GM12878 (cell line): Measurements from ENCODE around the gene INTS6. TPM values are rescaled to one million over a fixed set of nuclear protein-coding genes. Genes with fewer than 3 reads are reported as not detected.

ENCODE experiments used
- BHLHE40 ChIP-seq, 2 experiments: fragments of 450-650 bp in 1 of 2; IDR thresholded peaks; 2 replicates each; pipeline ENCODE4 v1.6.1; 2011 to 2017; ENCODE audit warnings: low read depth in 2 of 2, borderline replicate concordance in 1 of 2, improper control_type of control experiment in 1 of 2, low read length in 1 of 2, mild to moderate bottlenecking in 1 of 2
- BRCA1 ChIP-seq: IDR thresholded peaks from 2 replicates; pipeline ENCODE4 v1.6.1; 2011; ENCODE audit warnings: low read depth, low read length, improper control_type of control experiment
- CHD1 ChIP-seq: IDR thresholded peaks from 2 replicates; pipeline ENCODE4 v1.6.1; 2012; ENCODE audit warnings: low read depth, low read length, improper control_type of control experiment
- CHD2 ChIP-seq: IDR thresholded peaks from 2 replicates; pipeline ENCODE4 v1.6.1; 2011; ENCODE audit warnings: low read depth, low read length, improper control_type of control experiment, borderline replicate concordance
- E2F4 ChIP-seq: IDR thresholded peaks from 2 replicates; pipeline ENCODE4 v1.6.1; 2012; ENCODE audit warnings: low read depth, low read length, improper control_type of control experiment
- EGR1 ChIP-seq, 2 experiments: IDR thresholded peaks; 1 replicate in 1 of 2; 2 replicates in 1 of 2; pipeline ENCODE4 v1.6.1; 2011 to 2012; ENCODE audit warnings: low read depth in 2 of 2, low read length in 2 of 2, borderline replicate concordance in 1 of 2, mild to moderate bottlenecking in 1 of 2, moderate library complexity in 1 of 2
- MEF2B ChIP-seq: fragments of 450-650 bp; IDR thresholded peaks from 2 replicates; pipeline ENCODE4 v1.6.1; 2018; ENCODE audit warnings: mild to moderate bottlenecking, moderate library complexity; ENCODE audit not compliant: partially characterized antibody, poor library complexity, severe bottlenecking
- MTA3 ChIP-seq: IDR thresholded peaks from 2 replicates; pipeline ENCODE4 v1.6.1; 2012; ENCODE audit warnings: low read length, inconsistent platforms, borderline replicate concordance
- PAX5 ChIP-seq: IDR thresholded peaks from 2 replicates; pipeline ENCODE4 v1.6.1; 2011; ENCODE audit warnings: low read depth, low read length, borderline replicate concordance
- POLR2A ChIP-seq: IDR thresholded peaks from 2 replicates; pipeline ENCODE4 v1.6.1; 2011; ENCODE audit warnings: low read depth, mild to moderate bottlenecking, low read length
- SMARCA5 ChIP-seq: fragments of 450-650 bp; IDR thresholded peaks from 2 replicates; pipeline ENCODE4 v1.6.1; 2017; ENCODE audit warnings: mild to moderate bottlenecking
- SMC3 ChIP-seq: IDR thresholded peaks from 2 replicates; pipeline ENCODE4 v1.6.1; 2011; ENCODE audit warnings: low read length, improper control_type of control experiment, borderline replicate concordance
- SRF ChIP-seq, 2 experiments: IDR thresholded peaks; 2 replicates each; pipeline ENCODE4 v1.6.1; 2011; ENCODE audit warnings: low read depth in 2 of 2, low read length in 2 of 2, mild to moderate bottlenecking in 1 of 2, moderate library complexity in 1 of 2
- YY1 ChIP-seq: IDR thresholded peaks from 2 replicates; pipeline ENCODE4 v1.6.1; 2011; ENCODE audit warnings: low read depth, mild to moderate bottlenecking, low read length
- ZBED1 ChIP-seq: IDR thresholded peaks from 2 replicates; pipeline ENCODE4 v1.6.1; 2016; ENCODE audit warnings: borderline replicate concordance
- ZNF24 ChIP-seq: fragments of 450-650 bp; IDR thresholded peaks from 2 replicates; pipeline ENCODE4 v1.6.1; 2017; ENCODE audit warnings: antibody characterized with exemption, mild to moderate bottlenecking
- ZNF622 ChIP-seq: fragments of 450-650 bp; IDR thresholded peaks from 2 replicates; pipeline ENCODE4 v1.6.1; 2017; ENCODE audit warnings: mild to moderate bottlenecking, inconsistent platforms
- polyA plus RNA-seq, 11 experiments: library from polyadenylated mRNA; depleted of rRNA in 4 of 11; unstranded in 6 of 11; stranded (reverse) in 5 of 11; fragments of >200 nt; fragmentation: Nextera tagmentation in 4 of 11; fragmentation: Illumina TruSeq in 1 of 11; extraction: Ambion mirVana in 4 of 11; extraction: Trizol in 1 of 11; gene quantifications; 1 replicate in 1 of 11; 2 replicates in 10 of 11; pipeline versions ENCODE4 v1.2.1 to v1.2.3, GENCODE V29; 2011 to 2016; ENCODE audit warnings: inconsistent platforms in 2 of 11, missing spikeins in 2 of 11, low read depth in 1 of 11
- total RNA-seq, 4 experiments: library from RNA; depleted of rRNA in 3 of 4; stranded (reverse); fragments of >200 nt in 3 of 4; fragmentation: Illumina TruSeq in 1 of 4; extraction: Trizol in 1 of 4; gene quantifications; 2 replicates each; pipeline versions ENCODE4 v1.2.1 to v1.2.3, GENCODE V29; 2013 to 2021
- TF ChIP-seq, protein P1 (sequence below): fragments of 450-650 bp; IDR thresholded peaks from 2 replicates; pipeline ENCODE4 v1.6.1; 2017; ENCODE audit warnings: mild to moderate bottlenecking, moderate library complexity
- TF ChIP-seq, protein P2 (sequence below): fragments of 450-650 bp; IDR thresholded peaks from 2 replicates; pipeline ENCODE4 v1.6.1; 2017; ENCODE audit warnings: antibody characterized with exemption, mild to moderate bottlenecking, moderate library complexity

The INTS6 gene
- total and polyA plus RNA-seq, 10 of the 15 experiments (the other 5 are each of a cell fraction or from before 2014, with no cell fraction given) = 7.2 to 57.7 (median 30.9) TPM

GRCh38 chr13:51452361-51453206 is at the start of gene INTS6 (continued):
- TF ChIP-seq, protein P1, sequence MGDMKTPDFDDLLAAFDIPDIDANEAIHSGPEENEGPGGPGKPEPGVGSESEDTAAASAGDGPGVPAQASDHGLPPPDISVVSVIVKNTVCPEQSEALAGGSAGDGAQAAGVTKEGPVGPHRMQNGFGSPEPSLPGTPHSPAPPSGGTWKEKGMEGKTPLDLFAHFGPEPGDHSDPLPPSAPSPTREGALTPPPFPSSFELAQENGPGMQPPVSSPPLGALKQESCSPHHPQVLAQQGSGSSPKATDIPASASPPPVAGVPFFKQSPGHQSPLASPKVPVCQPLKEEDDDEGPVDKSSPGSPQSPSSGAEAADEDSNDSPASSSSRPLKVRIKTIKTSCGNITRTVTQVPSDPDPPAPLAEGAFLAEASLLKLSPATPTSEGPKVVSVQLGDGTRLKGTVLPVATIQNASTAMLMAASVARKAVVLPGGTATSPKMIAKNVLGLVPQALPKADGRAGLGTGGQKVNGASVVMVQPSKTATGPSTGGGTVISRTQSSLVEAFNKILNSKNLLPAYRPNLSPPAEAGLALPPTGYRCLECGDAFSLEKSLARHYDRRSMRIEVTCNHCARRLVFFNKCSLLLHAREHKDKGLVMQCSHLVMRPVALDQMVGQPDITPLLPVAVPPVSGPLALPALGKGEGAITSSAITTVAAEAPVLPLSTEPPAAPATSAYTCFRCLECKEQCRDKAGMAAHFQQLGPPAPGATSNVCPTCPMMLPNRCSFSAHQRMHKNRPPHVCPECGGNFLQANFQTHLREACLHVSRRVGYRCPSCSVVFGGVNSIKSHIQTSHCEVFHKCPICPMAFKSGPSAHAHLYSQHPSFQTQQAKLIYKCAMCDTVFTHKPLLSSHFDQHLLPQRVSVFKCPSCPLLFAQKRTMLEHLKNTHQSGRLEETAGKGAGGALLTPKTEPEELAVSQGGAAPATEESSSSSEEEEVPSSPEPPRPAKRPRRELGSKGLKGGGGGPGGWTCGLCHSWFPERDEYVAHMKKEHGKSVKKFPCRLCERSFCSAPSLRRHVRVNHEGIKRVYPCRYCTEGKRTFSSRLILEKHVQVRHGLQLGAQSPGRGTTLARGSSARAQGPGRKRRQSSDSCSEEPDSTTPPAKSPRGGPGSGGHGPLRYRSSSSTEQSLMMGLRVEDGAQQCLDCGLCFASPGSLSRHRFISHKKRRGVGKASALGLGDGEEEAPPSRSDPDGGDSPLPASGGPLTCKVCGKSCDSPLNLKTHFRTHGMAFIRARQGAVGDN = peak; percentile 90
- TF ChIP-seq SRF (IDR thresholded peaks at IDR 0.05; ENCODE audit: low read depth in 2 of 2, low read length in 2 of 2) = 0 out of 4 replicates have a peak, but pooled peaks of 1 of the 2 experiments have one; percentile 45
- TF ChIP-seq CHD1 = no peak
- TF ChIP-seq SMARCA5 = no peak; the same call in 1 of the 2 replicates
- TF ChIP-seq MEF2B = peak; percentile 61
- TF ChIP-seq, protein P2, sequence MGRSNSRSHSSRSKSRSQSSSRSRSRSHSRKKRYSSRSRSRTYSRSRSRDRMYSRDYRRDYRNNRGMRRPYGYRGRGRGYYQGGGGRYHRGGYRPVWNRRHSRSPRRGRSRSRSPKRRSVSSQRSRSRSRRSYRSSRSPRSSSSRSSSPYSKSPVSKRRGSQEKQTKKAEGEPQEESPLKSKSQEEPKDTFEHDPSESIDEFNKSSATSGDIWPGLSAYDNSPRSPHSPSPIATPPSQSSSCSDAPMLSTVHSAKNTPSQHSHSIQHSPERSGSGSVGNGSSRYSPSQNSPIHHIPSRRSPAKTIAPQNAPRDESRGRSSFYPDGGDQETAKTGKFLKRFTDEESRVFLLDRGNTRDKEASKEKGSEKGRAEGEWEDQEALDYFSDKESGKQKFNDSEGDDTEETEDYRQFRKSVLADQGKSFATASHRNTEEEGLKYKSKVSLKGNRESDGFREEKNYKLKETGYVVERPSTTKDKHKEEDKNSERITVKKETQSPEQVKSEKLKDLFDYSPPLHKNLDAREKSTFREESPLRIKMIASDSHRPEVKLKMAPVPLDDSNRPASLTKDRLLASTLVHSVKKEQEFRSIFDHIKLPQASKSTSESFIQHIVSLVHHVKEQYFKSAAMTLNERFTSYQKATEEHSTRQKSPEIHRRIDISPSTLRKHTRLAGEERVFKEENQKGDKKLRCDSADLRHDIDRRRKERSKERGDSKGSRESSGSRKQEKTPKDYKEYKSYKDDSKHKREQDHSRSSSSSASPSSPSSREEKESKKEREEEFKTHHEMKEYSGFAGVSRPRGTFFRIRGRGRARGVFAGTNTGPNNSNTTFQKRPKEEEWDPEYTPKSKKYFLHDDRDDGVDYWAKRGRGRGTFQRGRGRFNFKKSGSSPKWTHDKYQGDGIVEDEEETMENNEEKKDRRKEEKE = no peak
- TF ChIP-seq SMC3 = peak; percentile 20; the same call in 1 of the 2 replicates
- no peak; the same call in 1 of the 2 replicates for TF ChIP-seq PAX5
- peak; percentile 25 to 46; a peak in 2 of 4 replicates for TF ChIP-seq BHLHE40 (IDR thresholded peaks at IDR 0.05; ENCODE audit: borderline replicate concordance in 1 of 2, low read depth in 2 of 2, low read length in 1 of 2)
- no peak for TF ChIP-seq BRCA1
- TF ChIP-seq ZBED1 = peak; percentile 93
- TF ChIP-seq ZNF24 = no peak
- no peak; the same call in 1 of the 2 replicates for TF ChIP-seq E2F4
- TF ChIP-seq YY1 = peak; percentile 82
- TF ChIP-seq ZNF622 = no peak
- TF ChIP-seq MTA3 = peak; percentile 87; the same call in 1 of the 2 replicates
- peak; percentile 59 for TF ChIP-seq CHD2
- peak in 1 of 2 experiments; percentile 57; a peak in 1 of 3 replicates for TF ChIP-seq EGR1 (IDR thresholded peaks at IDR 0.05; ENCODE audit: borderline replicate concordance in 1 of 2, low read depth in 2 of 2, low read length in 2 of 2)
- peak; percentile 100 for TF ChIP-seq POLR2A
